Measurements from ENCODE around the gene EBF4.

EBF4 gene

GRCh38 chr20:2692036-2692885 lies at the start of gene EBF4:
TSS of gene EBF4 (plus strand) at chr20:2692780. CDS start at chr20:2693646, 866 bp downstream.
- peak; percentile 32 for DNase-seq

- DNase-seq: no peak
These were observed 48.9 kb upstream of the EBF4 start for GRCh38 chr20:2643708-2644107.

GRCh38 chr20:2651772-2652723 lies 40.5 kb upstream of the EBF4 start, which contains the start of gene NOP56:
TSS of gene NOP56 (plus strand) at chr20:2652632. CDS start at chr20:2652661, 29 bp downstream.
- DNase-seq: peak; percentile 92

- DNase-seq: peak; percentile 48
These were observed 39.6 kb upstream of the EBF4 start for GRCh38 chr20:2652724-2653555.

- no peak for DNase-seq
These were observed 38.8 kb upstream of the EBF4 start for GRCh38 chr20:2653556-2654383.

GRCh38 chr20:2654384-2654822 lies 38.2 kb upstream of the EBF4 start:
- DNase-seq: no peak

GRCh38 chr20:2654831-2655230 lies 37.7 kb upstream of the EBF4 start:
- no peak for DNase-seq

- DNase-seq: no peak
These were observed 37.1 kb upstream of the EBF4 start for GRCh38 chr20:2655331-2656116.

- no peak for DNase-seq
These were observed 36.0 kb upstream of the EBF4 start for GRCh38 chr20:2656471-2657117.

- no peak for DNase-seq
These were observed 35.3 kb upstream of the EBF4 start for GRCh38 chr20:2657241-2657640.

GRCh38 chr20:2657674-2658073 lies 34.9 kb upstream of the EBF4 start:
- DNase-seq: no peak

- DNase-seq: no peak
These were observed 33.9 kb upstream of the EBF4 start for GRCh38 chr20:2658414-2659354.

GRCh38 chr20:2659547-2659946 lies 33.0 kb upstream of the EBF4 start:
- DNase-seq: no peak

- no peak for DNase-seq
These were observed 29.2 kb upstream of the EBF4 start for GRCh38 chr20:2663364-2663886.

GRCh38 chr20:2663887-2664719 lies 28.5 kb upstream of the EBF4 start, which contains the start of gene IDH3B:
TSS of gene IDH3B (minus strand) at chr20:2664216. CDS start at chr20:2664188, 28 bp downstream.
- DNase-seq: peak; percentile 89

GRCh38 chr20:2671977-2672376 lies 20.6 kb upstream of the EBF4 start:
- no peak for DNase-seq

GRCh38 chr20:2672446-2672845 lies 20.1 kb upstream of the EBF4 start:
- DNase-seq: no peak

GRCh38 chr20:2673453-2673852 lies 19.1 kb upstream of the EBF4 start:
- no peak for DNase-seq
